ENCODE measurements around the gene MYOM1.

DNA sequence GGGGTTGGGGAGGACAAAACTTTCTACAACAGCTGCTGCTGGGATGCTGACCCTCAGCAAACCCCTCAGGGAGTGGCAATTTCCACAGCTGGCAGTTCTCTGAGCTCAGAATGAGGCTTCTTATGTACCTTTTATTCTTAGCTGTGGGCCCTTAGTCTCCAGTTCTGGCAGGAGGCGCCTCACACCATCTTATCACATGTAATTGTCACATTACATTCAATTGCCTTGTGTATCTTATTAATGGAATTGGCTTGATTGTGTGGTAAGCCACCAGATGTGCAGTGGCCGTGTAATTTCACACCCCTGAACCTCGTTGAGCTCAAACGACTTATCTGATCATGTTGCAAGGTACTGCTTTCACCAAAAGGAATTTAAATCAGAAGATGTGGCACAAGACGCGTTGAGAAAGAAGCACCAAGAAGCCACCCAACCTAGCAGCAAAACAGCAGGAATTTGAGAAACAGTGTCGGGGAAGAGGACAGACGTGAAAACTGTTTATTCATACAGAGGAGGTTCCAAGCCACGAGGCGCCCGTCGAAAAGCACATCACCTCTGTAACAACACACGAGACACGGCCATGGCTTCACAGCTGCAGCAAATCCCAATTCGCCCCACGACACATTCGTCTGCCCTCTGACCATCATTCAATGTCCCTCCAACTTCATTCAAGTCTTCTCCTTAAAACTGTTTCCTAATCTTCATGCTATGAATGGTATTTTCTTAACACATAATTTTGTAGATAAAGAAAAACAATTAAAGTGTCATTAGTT is 153.2 kb downstream of the MYOM1 start:
- no peak for TF ChIP-seq TAF1 (IDR thresholded peaks at IDR 0.05; ENCODE audit: borderline replicate concordance, insufficient read depth, low read length)
- TF ChIP-seq, protein P1, sequence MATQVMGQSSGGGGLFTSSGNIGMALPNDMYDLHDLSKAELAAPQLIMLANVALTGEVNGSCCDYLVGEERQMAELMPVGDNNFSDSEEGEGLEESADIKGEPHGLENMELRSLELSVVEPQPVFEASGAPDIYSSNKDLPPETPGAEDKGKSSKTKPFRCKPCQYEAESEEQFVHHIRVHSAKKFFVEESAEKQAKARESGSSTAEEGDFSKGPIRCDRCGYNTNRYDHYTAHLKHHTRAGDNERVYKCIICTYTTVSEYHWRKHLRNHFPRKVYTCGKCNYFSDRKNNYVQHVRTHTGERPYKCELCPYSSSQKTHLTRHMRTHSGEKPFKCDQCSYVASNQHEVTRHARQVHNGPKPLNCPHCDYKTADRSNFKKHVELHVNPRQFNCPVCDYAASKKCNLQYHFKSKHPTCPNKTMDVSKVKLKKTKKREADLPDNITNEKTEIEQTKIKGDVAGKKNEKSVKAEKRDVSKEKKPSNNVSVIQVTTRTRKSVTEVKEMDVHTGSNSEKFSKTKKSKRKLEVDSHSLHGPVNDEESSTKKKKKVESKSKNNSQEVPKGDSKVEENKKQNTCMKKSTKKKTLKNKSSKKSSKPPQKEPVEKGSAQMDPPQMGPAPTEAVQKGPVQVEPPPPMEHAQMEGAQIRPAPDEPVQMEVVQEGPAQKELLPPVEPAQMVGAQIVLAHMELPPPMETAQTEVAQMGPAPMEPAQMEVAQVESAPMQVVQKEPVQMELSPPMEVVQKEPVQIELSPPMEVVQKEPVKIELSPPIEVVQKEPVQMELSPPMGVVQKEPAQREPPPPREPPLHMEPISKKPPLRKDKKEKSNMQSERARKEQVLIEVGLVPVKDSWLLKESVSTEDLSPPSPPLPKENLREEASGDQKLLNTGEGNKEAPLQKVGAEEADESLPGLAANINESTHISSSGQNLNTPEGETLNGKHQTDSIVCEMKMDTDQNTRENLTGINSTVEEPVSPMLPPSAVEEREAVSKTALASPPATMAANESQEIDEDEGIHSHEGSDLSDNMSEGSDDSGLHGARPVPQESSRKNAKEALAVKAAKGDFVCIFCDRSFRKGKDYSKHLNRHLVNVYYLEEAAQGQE (IDR thresholded peaks at IDR 0.05; ENCODE audit: insufficient read depth in 1 of 2, low read depth in 2 of 2, low read length in 2 of 2), result no peak
- TF ChIP-seq POLR2AphosphoS5 (IDR thresholded peaks at IDR 0.05; ENCODE audit: low read depth, low read length), result no peak
